K562 (cell line): ENCODE results near the gene TCEAL4. TPM values are rescaled to one million over a fixed set of nuclear protein-coding genes. Genes with fewer than 3 reads are reported as not detected.

Experiments used
- MGA ChIP-seq: fragments of 450-650 bp; IDR thresholded peaks from 2 replicates; pipeline ENCODE4 v1.6.1; 2016; ENCODE audit warnings: mild to moderate bottlenecking, moderate library complexity
- USF2 ChIP-seq: sonication (generic); formaldehyde crosslinking; IDR thresholded peaks from 2 replicates; pipeline ENCODE4 v1.5.0; 2020; ENCODE audit warnings: missing genetic modification reagents
- ZFX ChIP-seq: sonication (generic); formaldehyde crosslinking; IDR thresholded peaks from 2 replicates; pipeline ENCODE4 v1.8.0; 2022; ENCODE audit warnings: mild to moderate bottlenecking, missing genetic modification reagents, moderate library complexity
- polyA plus RNA-seq, 8 experiments: library from polyadenylated mRNA; depleted of rRNA in 4 of 8; stranded (reverse) in 5 of 8; unstranded in 3 of 8; fragments of >200 nt; fragmentation: Nextera tagmentation in 2 of 8; fragmentation: Illumina TruSeq in 1 of 8; extraction: Ambion mirVana in 2 of 8; extraction: Trizol in 1 of 8; gene quantifications; 2 replicates each; pipeline versions ENCODE4 v1.2.1 to v1.2.3, GENCODE V29; 2011 to 2014; ENCODE audit warnings: inconsistent platforms in 1 of 8, missing spikeins in 1 of 8
- total RNA-seq, 7 experiments: library from RNA; depleted of rRNA in 6 of 7; stranded (reverse); fragments of >200 nt in 6 of 7; fragmentation: Illumina TruSeq in 2 of 7; extraction: Trizol in 2 of 7; gene quantifications; 2 replicates each; pipeline versions ENCODE4 v1.2.1 to v1.2.3, GENCODE V29; 2011 to 2021; ENCODE audit warnings: low replicate concordance in 1 of 7
- TF ChIP-seq, protein P1 (sequence below), 2 experiments: fragments of 450-650 bp; formaldehyde crosslinking in 1 of 2; IDR thresholded peaks; 2 replicates each; pipeline versions ENCODE4 v1.4.0 to v1.6.1; 2014 to 2020; ENCODE audit warnings: mild to moderate bottlenecking in 2 of 2, borderline replicate concordance in 1 of 2, low read depth in 1 of 2

TCEAL4 gene
- total and polyA plus RNA-seq, 9 of the 15 experiments (the other 6 are each of a cell fraction or from before 2014, with no cell fraction given): 0.36 to 12.3 (median 7.9) TPM

- 0 out of 2 replicates have a peak, but pooled peaks have one; percentile 4 for TF ChIP-seq MGA
- peak; percentile 89 for TF ChIP-seq USF2 (CRISPR knock-in tag)
- TF ChIP-seq, protein P1, sequence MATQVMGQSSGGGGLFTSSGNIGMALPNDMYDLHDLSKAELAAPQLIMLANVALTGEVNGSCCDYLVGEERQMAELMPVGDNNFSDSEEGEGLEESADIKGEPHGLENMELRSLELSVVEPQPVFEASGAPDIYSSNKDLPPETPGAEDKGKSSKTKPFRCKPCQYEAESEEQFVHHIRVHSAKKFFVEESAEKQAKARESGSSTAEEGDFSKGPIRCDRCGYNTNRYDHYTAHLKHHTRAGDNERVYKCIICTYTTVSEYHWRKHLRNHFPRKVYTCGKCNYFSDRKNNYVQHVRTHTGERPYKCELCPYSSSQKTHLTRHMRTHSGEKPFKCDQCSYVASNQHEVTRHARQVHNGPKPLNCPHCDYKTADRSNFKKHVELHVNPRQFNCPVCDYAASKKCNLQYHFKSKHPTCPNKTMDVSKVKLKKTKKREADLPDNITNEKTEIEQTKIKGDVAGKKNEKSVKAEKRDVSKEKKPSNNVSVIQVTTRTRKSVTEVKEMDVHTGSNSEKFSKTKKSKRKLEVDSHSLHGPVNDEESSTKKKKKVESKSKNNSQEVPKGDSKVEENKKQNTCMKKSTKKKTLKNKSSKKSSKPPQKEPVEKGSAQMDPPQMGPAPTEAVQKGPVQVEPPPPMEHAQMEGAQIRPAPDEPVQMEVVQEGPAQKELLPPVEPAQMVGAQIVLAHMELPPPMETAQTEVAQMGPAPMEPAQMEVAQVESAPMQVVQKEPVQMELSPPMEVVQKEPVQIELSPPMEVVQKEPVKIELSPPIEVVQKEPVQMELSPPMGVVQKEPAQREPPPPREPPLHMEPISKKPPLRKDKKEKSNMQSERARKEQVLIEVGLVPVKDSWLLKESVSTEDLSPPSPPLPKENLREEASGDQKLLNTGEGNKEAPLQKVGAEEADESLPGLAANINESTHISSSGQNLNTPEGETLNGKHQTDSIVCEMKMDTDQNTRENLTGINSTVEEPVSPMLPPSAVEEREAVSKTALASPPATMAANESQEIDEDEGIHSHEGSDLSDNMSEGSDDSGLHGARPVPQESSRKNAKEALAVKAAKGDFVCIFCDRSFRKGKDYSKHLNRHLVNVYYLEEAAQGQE (IDR thresholded peaks at IDR 0.05; ENCODE audit: borderline replicate concordance): peak; percentile 9; the same call in 1 of the 2 replicates
- TF ChIP-seq, protein P1 (CRISPR knock-in tag; IDR thresholded peaks at IDR 0.05; ENCODE audit: low read depth): no peak
- TF ChIP-seq ZFX: 0 out of 2 replicates have a peak, but pooled peaks have one; percentile 1
These were observed 43.3 kb downstream of the TCEAL4 start, which contains the start of gene TCEAL1 (continued) for GRCh38 chrX:103628386-103629317.
